Neural progenitor cell (in vitro differentiated cells): ENCODE results near the gene GATAD2A. TPM values are rescaled to one million over a fixed set of nuclear protein-coding genes. Genes with fewer than 3 reads are reported as not detected.

Source experiments
- DNase-seq: peaks from one replicate; pipeline ENCODE4 v3.0.0-alpha.2; 2016; ENCODE audit warnings: low spot score
- H2AFZ ChIP-seq: fragments of 200-600 bp; sonication (generic); replicated peaks from 2 replicates; pipeline ENCODE4 v1.6.1; 2016; ENCODE audit warnings: antibody characterized with exemption
- H3F3A ChIP-seq: fragments of 200-600 bp; sonication (generic); 2 replicates; pipeline ENCODE4 v1.6.1; 2016; ENCODE audit warnings: antibody characterized with exemption, low read depth
- H3K27ac ChIP-seq: fragments of 200-600 bp; sonication (generic); 2 replicates; pipeline ENCODE4 v1.5.1; 2016; ENCODE audit warnings: mild to moderate bottlenecking
- H3K27me3 ChIP-seq: fragments of 200-600 bp; sonication (generic); 2 replicates; pipeline ENCODE4 v1.6.1; 2016; ENCODE audit warnings: mild to moderate bottlenecking, moderate library complexity
- H3K36me3 ChIP-seq: fragments of 200-600 bp; sonication (generic); 2 replicates; pipeline ENCODE4 v1.5.1; 2016
- H3K4me1 ChIP-seq: fragments of 200-600 bp; sonication (generic); 2 replicates; pipeline ENCODE4 v1.6.1; 2016; ENCODE audit warnings: mixed run types
- H3K4me2 ChIP-seq: fragments of 200-600 bp; sonication (generic); 2 replicates; pipeline ENCODE4 v1.6.1; 2016
- H3K4me3 ChIP-seq: fragments of 200-600 bp; sonication (generic); 2 replicates; pipeline ENCODE4 v1.5.1; 2016
- H3K79me2 ChIP-seq: fragments of 200-600 bp; sonication (generic); 2 replicates; pipeline ENCODE4 v1.6.1; 2016; ENCODE audit warnings: low read depth
- H3K9ac ChIP-seq: fragments of 200-600 bp; sonication (generic); 2 replicates; pipeline ENCODE4 v1.6.1; 2016
- H3K9me3 ChIP-seq: fragments of 200-600 bp; sonication (generic); 2 replicates; pipeline ENCODE4 v1.5.1; 2016; ENCODE audit warnings: low read depth
- H4K20me1 ChIP-seq: fragments of 200-600 bp; sonication (generic); 2 replicates; pipeline ENCODE4 v1.6.1; 2016; ENCODE audit warnings: low read depth
- H3K27ac Mint-ChIP-seq: 3 replicates; pipeline ENCODE4 v1.8.0; 2021; ENCODE audit warnings: mixed read lengths
- H3K27me3 Mint-ChIP-seq: 2 replicates; pipeline ENCODE4 v1.8.0; 2022; ENCODE audit warnings: low read depth, mild to moderate bottlenecking, inconsistent platforms, moderate library complexity, mixed read lengths; ENCODE audit not compliant: insufficient read depth
- H3K36me3 Mint-ChIP-seq: 3 replicates; pipeline ENCODE4 v1.8.0; 2021; ENCODE audit warnings: mixed read lengths
- H3K4me1 Mint-ChIP-seq: 3 replicates; pipeline ENCODE4 v1.8.0; 2021; ENCODE audit warnings: mixed read lengths
- H3K4me3 Mint-ChIP-seq: 3 replicates; pipeline ENCODE4 v1.8.0; 2021; ENCODE audit warnings: mild to moderate bottlenecking, moderate library complexity, mixed read lengths
- H3K9me3 Mint-ChIP-seq: 3 replicates; pipeline ENCODE4 v1.8.0; 2020; ENCODE audit warnings: mixed read lengths
- CTCF ChIP-seq: fragments of 200-600 bp; sonication (generic); IDR thresholded peaks from 2 replicates; pipeline ENCODE4 v1.5.1; 2017; ENCODE audit warnings: antibody characterized with exemption, mild to moderate bottlenecking
- EZH2 ChIP-seq: fragments of 200-600 bp; sonication (generic); IDR thresholded peaks from 2 replicates; pipeline ENCODE4 v1.6.1; 2017; ENCODE audit warnings: antibody characterized with exemption, mild to moderate bottlenecking, moderate library complexity
- EZH2phosphoT487 ChIP-seq: fragments of 200-600 bp; sonication (generic); IDR thresholded peaks from 2 replicates; pipeline ENCODE4 v1.6.1; 2017; ENCODE audit warnings: antibody characterized with exemption
- total RNA-seq: library from RNA; depleted of rRNA; stranded (reverse); fragments of >200 nt; gene quantifications from 2 replicates; pipeline ENCODE4 v1.2.3, GENCODE V29; 2015; ENCODE audit warnings: low replicate concordance

GATAD2A gene
- total RNA-seq, 1 donor from 2014 or later, result 37.9 TPM

- Histone ChIP-seq H3K9ac (no peak overlapping the region), H3F3A (no peaks in the 10 kb centered on the region), H3K4me2 (no peak overlapping the region), H3K4me3 (no peak overlapping the region), H4K20me1 (no peaks in the 10 kb centered on the region), H3K27ac (no peak overlapping the region), H3K4me1 (no peaks in the 10 kb centered on the region), H3K9me3 (no peaks in the 10 kb centered on the region), H3K79me2 (no peaks in the 10 kb centered on the region), H3K27me3 (no peaks in the 10 kb centered on the region), H3K36me3 (no peaks in the 10 kb centered on the region), H2AFZ (no peak overlapping the region)
- DNase-seq, result no peak
- no peak for TF ChIP-seq CTCF
- TF ChIP-seq EZH2, result no peak
- no peak for TF ChIP-seq EZH2phosphoT487
- Mint-ChIP-seq H3K27ac (no peak overlapping the region), H3K27me3 (peaks cover 2% of the 10 kb centered on the region), H3K9me3 (no peaks in the 10 kb centered on the region), H3K4me1 (peaks cover 7% of the 10 kb centered on the region), H3K36me3 (no peaks in the 10 kb centered on the region), H3K4me3 (no peak overlapping the region)
Measured at GRCh38 chr19:19368087-19368486, 37.4 kb upstream of the GATAD2A start.

DNA sequence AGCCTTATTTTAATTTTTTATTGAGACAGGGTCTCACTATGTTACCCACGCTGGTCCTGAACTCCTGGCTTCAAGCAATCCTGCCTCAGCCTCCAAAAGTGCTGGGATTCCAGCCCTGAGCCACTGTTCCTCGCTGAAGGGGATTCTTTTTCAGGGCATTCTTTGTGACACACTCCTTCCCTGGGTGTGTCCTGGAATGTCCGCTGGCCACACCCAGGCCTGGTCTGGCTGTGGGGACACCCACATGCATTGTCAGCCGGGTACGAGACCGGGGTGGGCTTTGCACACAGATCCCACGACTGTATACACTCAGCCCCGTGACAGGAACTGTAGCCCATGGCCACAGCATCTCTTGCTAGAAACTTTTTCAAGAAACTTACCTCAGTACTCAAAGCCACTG is 34.4 kb upstream of the GATAD2A start:
- DNase-seq, result no peak
- Mint-ChIP-seq H3K4me1 (peaks cover 8% of the 10 kb centered on the region), H3K4me3 (no peak overlapping the region), H3K27me3 (peaks cover 2% of the 10 kb centered on the region), H3K9me3 (no peaks in the 10 kb centered on the region), H3K36me3 (no peaks in the 10 kb centered on the region), H3K27ac (no peak overlapping the region)
- Histone ChIP-seq H3K27me3 (no peaks in the 10 kb centered on the region), H4K20me1 (no peaks in the 10 kb centered on the region), H3K9ac (no peak overlapping the region), H3K9me3 (no peaks in the 10 kb centered on the region), H3K27ac (no peak overlapping the region), H3K79me2 (no peaks in the 10 kb centered on the region), H3K4me2 (no peak overlapping the region), H3K4me1 (no peaks in the 10 kb centered on the region), H3K36me3 (no peaks in the 10 kb centered on the region), H3F3A (peaks cover 8% of the 10 kb centered on the region), H3K4me3 (no peak overlapping the region), H2AFZ (no peak overlapping the region)
- TF ChIP-seq EZH2phosphoT487, result no peak
- TF ChIP-seq CTCF, result no peak
- no peak for TF ChIP-seq EZH2

GRCh38 chr19:19372656-19373416 is 32.6 kb upstream of the GATAD2A start:
- Histone ChIP-seq H4K20me1 (no peaks in the 10 kb centered on the region), H3K27ac (no peak overlapping the region), H3K4me3 (no peak overlapping the region), H3K9me3 (no peaks in the 10 kb centered on the region), H3F3A (peaks cover 8% of the 10 kb centered on the region), H3K4me1 (no peaks in the 10 kb centered on the region), H2AFZ (peak overlapping the region; percentile 57), H3K4me2 (no peak overlapping the region), H3K36me3 (no peaks in the 10 kb centered on the region), H3K27me3 (no peaks in the 10 kb centered on the region), H3K9ac (no peak overlapping the region), H3K79me2 (no peaks in the 10 kb centered on the region)
- Mint-ChIP-seq H3K36me3 (no peaks in the 10 kb centered on the region), H3K27ac (no peak overlapping the region), H3K9me3 (no peaks in the 10 kb centered on the region), H3K4me1 (peaks cover 7% of the 10 kb centered on the region), H3K4me3 (no peak overlapping the region), H3K27me3 (no peaks in the 10 kb centered on the region)
- TF ChIP-seq CTCF (no peak), EZH2phosphoT487 (no peak), EZH2 (no peak)
- DNase-seq, result no peak
